A673 (cell line): ENCODE data around the gene GNLY.

Source experiments
- EZH2 ChIP-seq: fragments of 200-600 bp; sonication (generic); IDR thresholded peaks from 2 replicates; pipeline ENCODE4 v1.6.1; 2017; ENCODE audit warnings: borderline replicate concordance, low read depth, mild to moderate bottlenecking, mixed read lengths, antibody characterized with exemption, low read length; ENCODE audit not compliant: poor library complexity, severe bottlenecking
- TF ChIP-seq, protein P1 (sequence below): fragments of 300-800, 200-600 bp; sonication (generic); conservative IDR thresholded peaks from 2 replicates; pipeline ENCODE4 v1.5.1; 2017; ENCODE audit warnings: low read depth, mild to moderate bottlenecking, antibody characterized with exemption, low read length, moderate library complexity, mixed read lengths

GRCh38 chr2:85716346-85716914 is 22.3 kb downstream of the GNLY start:
- TF ChIP-seq, protein P1, sequence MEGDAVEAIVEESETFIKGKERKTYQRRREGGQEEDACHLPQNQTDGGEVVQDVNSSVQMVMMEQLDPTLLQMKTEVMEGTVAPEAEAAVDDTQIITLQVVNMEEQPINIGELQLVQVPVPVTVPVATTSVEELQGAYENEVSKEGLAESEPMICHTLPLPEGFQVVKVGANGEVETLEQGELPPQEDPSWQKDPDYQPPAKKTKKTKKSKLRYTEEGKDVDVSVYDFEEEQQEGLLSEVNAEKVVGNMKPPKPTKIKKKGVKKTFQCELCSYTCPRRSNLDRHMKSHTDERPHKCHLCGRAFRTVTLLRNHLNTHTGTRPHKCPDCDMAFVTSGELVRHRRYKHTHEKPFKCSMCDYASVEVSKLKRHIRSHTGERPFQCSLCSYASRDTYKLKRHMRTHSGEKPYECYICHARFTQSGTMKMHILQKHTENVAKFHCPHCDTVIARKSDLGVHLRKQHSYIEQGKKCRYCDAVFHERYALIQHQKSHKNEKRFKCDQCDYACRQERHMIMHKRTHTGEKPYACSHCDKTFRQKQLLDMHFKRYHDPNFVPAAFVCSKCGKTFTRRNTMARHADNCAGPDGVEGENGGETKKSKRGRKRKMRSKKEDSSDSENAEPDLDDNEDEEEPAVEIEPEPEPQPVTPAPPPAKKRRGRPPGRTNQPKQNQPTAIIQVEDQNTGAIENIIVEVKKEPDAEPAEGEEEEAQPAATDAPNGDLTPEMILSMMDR = no peak
- TF ChIP-seq EZH2 = no peak
